ENCODE results near the gene PAN2.

DNA sequence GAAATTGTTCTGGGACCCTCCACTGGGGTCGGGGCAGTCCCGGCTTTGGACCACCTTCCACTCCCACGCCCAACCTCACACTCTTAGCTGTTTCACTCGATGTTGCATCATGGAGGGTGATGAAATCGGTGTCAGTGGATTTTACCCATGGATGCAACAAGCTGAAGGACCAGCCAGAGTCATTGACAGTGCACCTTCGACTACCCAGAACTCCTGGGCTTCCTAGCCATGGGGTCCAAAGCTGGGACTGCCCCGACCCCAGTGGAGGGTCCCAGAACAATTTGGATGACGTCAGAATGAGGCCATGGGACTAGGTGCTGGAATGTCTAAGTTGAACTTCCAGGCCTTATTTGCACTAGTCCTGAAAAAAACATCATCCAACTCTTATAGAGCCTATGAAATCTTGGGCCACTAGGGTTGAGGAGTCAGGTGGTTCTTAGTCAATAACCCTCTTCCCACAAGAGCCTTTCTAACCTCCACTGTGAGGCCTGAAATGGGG lies 4.0 kb upstream of the PAN2 start:
- TF ChIP-seq, protein P1, sequence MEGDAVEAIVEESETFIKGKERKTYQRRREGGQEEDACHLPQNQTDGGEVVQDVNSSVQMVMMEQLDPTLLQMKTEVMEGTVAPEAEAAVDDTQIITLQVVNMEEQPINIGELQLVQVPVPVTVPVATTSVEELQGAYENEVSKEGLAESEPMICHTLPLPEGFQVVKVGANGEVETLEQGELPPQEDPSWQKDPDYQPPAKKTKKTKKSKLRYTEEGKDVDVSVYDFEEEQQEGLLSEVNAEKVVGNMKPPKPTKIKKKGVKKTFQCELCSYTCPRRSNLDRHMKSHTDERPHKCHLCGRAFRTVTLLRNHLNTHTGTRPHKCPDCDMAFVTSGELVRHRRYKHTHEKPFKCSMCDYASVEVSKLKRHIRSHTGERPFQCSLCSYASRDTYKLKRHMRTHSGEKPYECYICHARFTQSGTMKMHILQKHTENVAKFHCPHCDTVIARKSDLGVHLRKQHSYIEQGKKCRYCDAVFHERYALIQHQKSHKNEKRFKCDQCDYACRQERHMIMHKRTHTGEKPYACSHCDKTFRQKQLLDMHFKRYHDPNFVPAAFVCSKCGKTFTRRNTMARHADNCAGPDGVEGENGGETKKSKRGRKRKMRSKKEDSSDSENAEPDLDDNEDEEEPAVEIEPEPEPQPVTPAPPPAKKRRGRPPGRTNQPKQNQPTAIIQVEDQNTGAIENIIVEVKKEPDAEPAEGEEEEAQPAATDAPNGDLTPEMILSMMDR (conservative IDR thresholded peaks at IDR 0.05; ENCODE audit: low read depth, low read length), result no peak
- TF ChIP-seq EZH2phosphoT487 (IDR thresholded peaks at IDR 0.05; ENCODE audit: borderline replicate concordance, low read length) (no peak), EZH2 (IDR thresholded peaks at IDR 0.05; ENCODE audit: low read length, unreplicated experiment) (no peak)

Measured in PC-3 (cell line).